Measurements from ENCODE around the gene SRGAP2C.
"Not testable (repeated sequence)": the region's sequence is repeated elsewhere in the genome, so short reads cannot be mapped to it uniquely, and the experiment has no call there.

The SRGAP2C gene

GRCh38 chr1:121384754-121385153 is 200.0 kb downstream of the SRGAP2C start:
- not testable (repeated sequence) for DNase-seq (ENCODE audit: low read depth)

GRCh38 chr1:121385162-121385561 is 200.4 kb downstream of the SRGAP2C start:
- DNase-seq (ENCODE audit: low read depth): not testable (repeated sequence)

GRCh38 chr1:121385563-121386288 is 201.0 kb downstream of the SRGAP2C start:
- not testable (repeated sequence) for DNase-seq (ENCODE audit: low read depth)

GRCh38 chr1:121386319-121386948 is 201.7 kb downstream of the SRGAP2C start:
- not testable (repeated sequence) for DNase-seq (ENCODE audit: low read depth)

GRCh38 chr1:121389895-121390560 is 205.3 kb downstream of the SRGAP2C start:
- not testable (repeated sequence) for DNase-seq (ENCODE audit: low read depth)

GRCh38 chr1:121392130-121392529 is 207.4 kb downstream of the SRGAP2C start:
- not testable (repeated sequence) for DNase-seq (ENCODE audit: low read depth)

GRCh38 chr1:121395718-121396201 is 211.0 kb downstream of the SRGAP2C start:
- DNase-seq (ENCODE audit: low read depth): not testable (repeated sequence)

GRCh38 chr1:121396335-121397081 is 211.7 kb downstream of the SRGAP2C start:
- peak; percentile 4 for DNase-seq (ENCODE audit: low read depth)

- not testable (repeated sequence) for DNase-seq (ENCODE audit: low read depth)
These were observed 212.3 kb downstream of the SRGAP2C start for GRCh38 chr1:121397101-121397500.

GRCh38 chr1:121399193-121399592 is 214.4 kb downstream of the SRGAP2C start:
- not testable (repeated sequence) for DNase-seq (ENCODE audit: low read depth)

- not testable (repeated sequence) for DNase-seq (ENCODE audit: low read depth)
These were observed 215.3 kb downstream of the SRGAP2C start for GRCh38 chr1:121400108-121400507.

GRCh38 chr1:121400541-121401310 is 216.0 kb downstream of the SRGAP2C start:
- DNase-seq (ENCODE audit: low read depth): not testable (repeated sequence)

- not testable (repeated sequence) for DNase-seq (ENCODE audit: low read depth)
These were observed 216.7 kb downstream of the SRGAP2C start for GRCh38 chr1:121401375-121401955.

GRCh38 chr1:121403254-121403653 is 218.5 kb downstream of the SRGAP2C start:
- not testable (repeated sequence) for DNase-seq (ENCODE audit: low read depth)

GRCh38 chr1:121408354-121408753 is 223.6 kb downstream of the SRGAP2C start:
- no peak for DNase-seq (ENCODE audit: low read depth)

- no peak for DNase-seq (ENCODE audit: low read depth)
These were observed 229.0 kb downstream of the SRGAP2C start for GRCh38 chr1:121413821-121414220.

GRCh38 chr1:121414905-121415304 is 230.1 kb downstream of the SRGAP2C start:
- no peak for DNase-seq (ENCODE audit: low read depth)

- DNase-seq (ENCODE audit: low read depth): no peak
These were observed 232.6 kb downstream of the SRGAP2C start for GRCh38 chr1:121417325-121417923.

- no peak for DNase-seq (ENCODE audit: low read depth)
These were observed 233.7 kb downstream of the SRGAP2C start for GRCh38 chr1:121418369-121419049.
